CD4-positive, alpha-beta T cell treated with Interleukin-6 at 100 ng/mL for 8 hours (primary cell): ENCODE data around the gene LMOD1.
"Not testable (repeated sequence)": the region's sequence is repeated elsewhere in the genome, so short reads cannot be mapped to it uniquely, and the experiment has no call there.

Experiments
- DNase-seq: peaks from one replicate; pipeline ENCODE4 v3.0.0-alpha.2; 2020; ENCODE audit warnings: mixed read lengths, low spot score

LMOD1 gene

GRCh38 chr1:201859424-201859823, 86.9 kb downstream of the LMOD1 start:
- no peak for DNase-seq

- not testable (repeated sequence) for DNase-seq
Observed at GRCh38 chr1:201856722-201857121, 89.6 kb downstream of the LMOD1 start.

DNA sequence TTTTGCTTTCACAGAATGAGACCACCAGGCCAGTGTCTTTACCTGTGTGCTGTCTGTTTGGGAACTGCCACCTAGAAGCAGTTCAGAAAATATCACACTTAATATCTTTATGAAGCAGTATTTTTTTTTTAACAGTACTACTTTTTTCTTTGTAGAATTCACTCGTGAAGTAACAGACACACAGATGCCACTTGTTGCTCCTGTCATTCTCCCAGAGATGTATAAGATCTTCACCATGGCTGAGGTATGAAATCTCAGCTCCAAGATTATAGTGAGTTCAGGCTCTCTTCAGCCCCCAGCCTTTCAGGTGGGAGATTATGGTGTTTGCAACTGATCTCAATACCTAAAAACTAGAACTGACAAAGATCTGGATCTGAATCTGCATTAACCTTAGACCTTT, 94.4 kb downstream of the LMOD1 start:
- no peak for DNase-seq

DNA sequence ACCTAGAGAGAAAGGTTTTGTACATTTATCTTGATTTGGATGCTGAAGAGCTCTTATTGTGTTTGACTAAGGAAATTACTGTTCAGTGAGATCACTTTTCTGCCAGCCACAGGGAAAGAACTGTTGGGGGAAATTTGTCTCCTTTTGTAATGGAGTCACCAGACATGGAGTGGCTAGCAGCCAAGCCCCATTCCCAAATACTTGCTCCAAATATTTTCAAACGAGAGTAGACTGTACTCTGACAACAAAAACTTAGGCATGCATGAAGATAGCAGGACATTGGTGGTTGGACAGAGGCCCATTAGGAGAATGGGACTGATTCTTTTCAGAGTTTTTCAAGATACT, 96.3 kb downstream of the LMOD1 start:
- no peak for DNase-seq

GRCh38 chr1:201849372-201850052, 96.8 kb downstream of the LMOD1 start:
- no peak for DNase-seq

GRCh38 chr1:201848230-201848629, 98.1 kb downstream of the LMOD1 start:
- no peak for DNase-seq

- no peak for DNase-seq
Observed at GRCh38 chr1:201847150-201847549, 99.2 kb downstream of the LMOD1 start.
